HL-60 (cell line): Measurements from ENCODE around the gene PCDHGA1.
A peak's percentile ranks its signal among the peaks of the same experiment; 100 is the strongest.
"Not testable (repeated sequence)": the region's sequence is repeated elsewhere in the genome, so short reads cannot be mapped to it uniquely, and the experiment has no call there.

Experiments
- DNase-seq, 2 experiments: peaks; one replicate each; pipeline ENCODE4 v3.0.0-alpha.2; 2010 to 2020; ENCODE audit warnings: low read depth in 1 of 2, low spot score in 1 of 2
- H3K27ac ChIP-seq: fragments of 250-450 bp; sonication (Bioruptor Pico); replicated peaks from 2 replicates; pipeline ENCODE4 v1.5.1; 2020; ENCODE audit warnings: mild to moderate bottlenecking, moderate library complexity
- H3K27me3 ChIP-seq: fragments of 250-450 bp; sonication (Bioruptor Pico); 2 replicates; pipeline ENCODE4 v1.5.1; 2021; ENCODE audit warnings: mild to moderate bottlenecking, moderate library complexity; ENCODE audit not compliant: insufficient read depth, poor library complexity, severe bottlenecking
- H3K4me3 ChIP-seq: replicated peaks from 2 replicates; pipeline ENCODE4 v1.5.1; 2011; ENCODE audit warnings: mild to moderate bottlenecking, control low read depth, low read length; ENCODE audit not compliant: insufficient read depth
- GABPA ChIP-seq: IDR thresholded peaks from 2 replicates; pipeline ENCODE4 v1.6.1; 2012; ENCODE audit warnings: low read depth
- POLR2AphosphoS5 ChIP-seq: IDR thresholded peaks from 2 replicates; pipeline ENCODE4 v1.6.1; 2012; ENCODE audit warnings: low read depth
- SPI1 ChIP-seq: IDR thresholded peaks from 2 replicates; pipeline ENCODE4 v1.6.1; 2012; ENCODE audit warnings: low read depth, mild to moderate bottlenecking, borderline replicate concordance
- TF ChIP-seq, protein P1 (sequence below): IDR thresholded peaks from 2 replicates; pipeline ENCODE4 v1.6.1; 2012; ENCODE audit warnings: low read depth; ENCODE audit not compliant: insufficient replicate concordance
- TF ChIP-seq, protein P2 (sequence below): IDR thresholded peaks from one replicate; pipeline ENCODE4 v1.5.1; 2011; ENCODE audit warnings: low read length, control low read depth, inconsistent platforms; ENCODE audit not compliant: insufficient read depth

PCDHGA1 gene

GRCh38 chr5:141383345-141383744, 53.0 kb downstream of the PCDHGA1 start:
- Histone ChIP-seq H3K27me3 (no peaks in the 10 kb centered on the region), H3K27ac (no peak overlapping the region), H3K4me3 (no peak overlapping the region)
- TF ChIP-seq, protein P1, sequence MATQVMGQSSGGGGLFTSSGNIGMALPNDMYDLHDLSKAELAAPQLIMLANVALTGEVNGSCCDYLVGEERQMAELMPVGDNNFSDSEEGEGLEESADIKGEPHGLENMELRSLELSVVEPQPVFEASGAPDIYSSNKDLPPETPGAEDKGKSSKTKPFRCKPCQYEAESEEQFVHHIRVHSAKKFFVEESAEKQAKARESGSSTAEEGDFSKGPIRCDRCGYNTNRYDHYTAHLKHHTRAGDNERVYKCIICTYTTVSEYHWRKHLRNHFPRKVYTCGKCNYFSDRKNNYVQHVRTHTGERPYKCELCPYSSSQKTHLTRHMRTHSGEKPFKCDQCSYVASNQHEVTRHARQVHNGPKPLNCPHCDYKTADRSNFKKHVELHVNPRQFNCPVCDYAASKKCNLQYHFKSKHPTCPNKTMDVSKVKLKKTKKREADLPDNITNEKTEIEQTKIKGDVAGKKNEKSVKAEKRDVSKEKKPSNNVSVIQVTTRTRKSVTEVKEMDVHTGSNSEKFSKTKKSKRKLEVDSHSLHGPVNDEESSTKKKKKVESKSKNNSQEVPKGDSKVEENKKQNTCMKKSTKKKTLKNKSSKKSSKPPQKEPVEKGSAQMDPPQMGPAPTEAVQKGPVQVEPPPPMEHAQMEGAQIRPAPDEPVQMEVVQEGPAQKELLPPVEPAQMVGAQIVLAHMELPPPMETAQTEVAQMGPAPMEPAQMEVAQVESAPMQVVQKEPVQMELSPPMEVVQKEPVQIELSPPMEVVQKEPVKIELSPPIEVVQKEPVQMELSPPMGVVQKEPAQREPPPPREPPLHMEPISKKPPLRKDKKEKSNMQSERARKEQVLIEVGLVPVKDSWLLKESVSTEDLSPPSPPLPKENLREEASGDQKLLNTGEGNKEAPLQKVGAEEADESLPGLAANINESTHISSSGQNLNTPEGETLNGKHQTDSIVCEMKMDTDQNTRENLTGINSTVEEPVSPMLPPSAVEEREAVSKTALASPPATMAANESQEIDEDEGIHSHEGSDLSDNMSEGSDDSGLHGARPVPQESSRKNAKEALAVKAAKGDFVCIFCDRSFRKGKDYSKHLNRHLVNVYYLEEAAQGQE: no peak
- TF ChIP-seq, protein P2, sequence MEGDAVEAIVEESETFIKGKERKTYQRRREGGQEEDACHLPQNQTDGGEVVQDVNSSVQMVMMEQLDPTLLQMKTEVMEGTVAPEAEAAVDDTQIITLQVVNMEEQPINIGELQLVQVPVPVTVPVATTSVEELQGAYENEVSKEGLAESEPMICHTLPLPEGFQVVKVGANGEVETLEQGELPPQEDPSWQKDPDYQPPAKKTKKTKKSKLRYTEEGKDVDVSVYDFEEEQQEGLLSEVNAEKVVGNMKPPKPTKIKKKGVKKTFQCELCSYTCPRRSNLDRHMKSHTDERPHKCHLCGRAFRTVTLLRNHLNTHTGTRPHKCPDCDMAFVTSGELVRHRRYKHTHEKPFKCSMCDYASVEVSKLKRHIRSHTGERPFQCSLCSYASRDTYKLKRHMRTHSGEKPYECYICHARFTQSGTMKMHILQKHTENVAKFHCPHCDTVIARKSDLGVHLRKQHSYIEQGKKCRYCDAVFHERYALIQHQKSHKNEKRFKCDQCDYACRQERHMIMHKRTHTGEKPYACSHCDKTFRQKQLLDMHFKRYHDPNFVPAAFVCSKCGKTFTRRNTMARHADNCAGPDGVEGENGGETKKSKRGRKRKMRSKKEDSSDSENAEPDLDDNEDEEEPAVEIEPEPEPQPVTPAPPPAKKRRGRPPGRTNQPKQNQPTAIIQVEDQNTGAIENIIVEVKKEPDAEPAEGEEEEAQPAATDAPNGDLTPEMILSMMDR: no peak
- TF ChIP-seq GABPA (no peak), SPI1 (no peak), POLR2AphosphoS5 (no peak)
- no peak for DNase-seq

DNA sequence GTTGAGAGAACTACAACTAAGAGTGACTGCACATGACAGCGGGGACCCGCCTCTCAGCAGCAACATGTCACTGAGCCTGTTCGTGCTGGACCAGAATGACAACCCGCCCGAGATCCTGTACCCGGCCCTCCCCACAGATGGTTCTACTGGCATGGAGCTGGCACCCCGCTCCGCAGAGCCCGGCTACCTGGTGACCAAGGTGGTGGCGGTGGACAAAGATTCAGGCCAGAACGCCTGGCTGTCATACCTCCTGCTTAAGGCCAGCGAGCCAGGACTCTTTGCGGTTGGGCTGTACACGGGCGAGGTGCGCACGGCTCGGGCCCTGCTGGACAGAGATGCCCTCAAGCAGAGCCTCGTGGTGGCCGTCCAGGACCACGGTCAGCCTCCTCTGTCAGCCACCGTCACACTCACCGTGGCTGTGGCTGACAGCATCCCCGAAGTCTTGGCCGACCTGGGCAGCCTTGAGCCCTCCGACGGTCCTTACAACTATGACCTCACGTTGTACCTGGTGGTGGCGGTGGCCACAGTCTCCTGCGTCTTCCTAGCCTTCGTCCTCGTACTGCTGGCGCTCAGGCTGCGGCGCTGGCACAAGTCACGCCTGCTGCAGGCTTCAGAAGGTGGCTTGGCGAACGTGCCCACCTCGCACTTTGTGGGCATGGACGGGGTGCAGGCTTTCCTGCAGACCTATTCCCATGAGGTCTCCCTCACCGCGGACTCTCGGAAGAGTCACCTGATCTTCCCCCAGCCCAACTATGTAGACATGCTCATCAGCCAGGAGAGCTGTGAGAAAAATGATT, 54.4 kb downstream of the PCDHGA1 start:
- Histone ChIP-seq H3K27ac (no peak overlapping the region), H3K4me3 (no peak overlapping the region), H3K27me3 (no peaks in the 10 kb centered on the region)
- no peak for DNase-seq
- TF ChIP-seq GABPA: no peak
- TF ChIP-seq, protein P2: no peak
- TF ChIP-seq SPI1: no peak
- TF ChIP-seq POLR2AphosphoS5: no peak
- TF ChIP-seq, protein P1: no peak

DNA sequence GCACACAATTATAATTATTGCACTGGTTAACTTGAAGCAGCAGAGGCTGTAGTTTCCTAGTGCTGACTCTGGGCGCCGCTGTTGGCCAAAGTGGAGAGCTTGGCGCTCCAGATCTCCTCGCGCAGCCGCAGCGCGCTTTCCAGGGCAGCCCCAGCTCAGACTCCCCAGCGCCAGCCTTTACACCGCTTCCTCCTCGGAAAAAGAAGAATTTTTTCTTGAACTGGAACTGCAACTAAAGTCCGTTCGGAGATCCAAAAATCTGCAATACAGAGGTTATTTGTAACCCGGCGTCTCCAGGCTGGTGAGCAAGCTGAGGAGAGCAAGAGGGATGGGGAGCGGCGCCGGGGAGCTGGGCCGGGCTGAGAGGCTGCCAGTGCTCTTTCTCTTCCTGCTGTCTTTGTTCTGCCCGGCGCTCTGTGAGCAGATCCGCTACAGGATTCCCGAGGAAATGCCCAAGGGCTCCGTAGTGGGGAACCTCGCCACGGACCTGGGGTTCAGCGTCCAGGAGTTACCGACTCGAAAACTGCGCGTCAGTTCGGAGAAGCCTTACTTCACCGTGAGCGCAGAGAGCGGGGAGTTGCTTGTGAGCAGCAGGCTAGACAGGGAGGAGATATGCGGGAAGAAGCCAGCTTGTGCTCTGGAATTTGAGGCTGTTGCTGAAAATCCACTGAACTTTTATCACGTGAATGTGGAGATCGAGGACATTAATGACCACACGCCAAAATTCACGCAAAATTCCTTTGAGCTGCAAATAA, 57.4 kb downstream of the PCDHGA1 start, which contains the start of gene PCDHGB4:
Gene PCDHGB4 (plus strand): TSS at position 142 of the 755 bp plus-strand sequence. CDS start 187 bp downstream, at position 329.
- H3K4me3 ChIP-seq: peak within 1 kb of the TSS; percentile 37
- TF ChIP-seq, protein P2: peak; percentile 38
- peak in 1 of 2 experiments; percentile 65 for DNase-seq
- H3K27me3 ChIP-seq, H3K27ac ChIP-seq: not testable (repeated sequence)
